Lower leg skin (tissue), 3 donors: ENCODE results near the gene LRIT3.

Source experiments
- CTCF ChIP-seq, 3 donors: fragments of 450-650 bp; IDR thresholded peaks; one replicate each; pipeline ENCODE4 v1.5.1; 2016; ENCODE audit warnings: antibody characterized with exemption in 3 of 3, mild to moderate bottlenecking in 3 of 3, moderate library complexity in 2 of 3
- POLR2A ChIP-seq, 2 donors: fragments of 450-650 bp; IDR thresholded peaks; one replicate each; pipeline ENCODE4 v1.6.1; 2016 to 2017; ENCODE audit warnings: antibody characterized with exemption in 2 of 2, mild to moderate bottlenecking in 1 of 2, moderate library complexity in 1 of 2

DNA sequence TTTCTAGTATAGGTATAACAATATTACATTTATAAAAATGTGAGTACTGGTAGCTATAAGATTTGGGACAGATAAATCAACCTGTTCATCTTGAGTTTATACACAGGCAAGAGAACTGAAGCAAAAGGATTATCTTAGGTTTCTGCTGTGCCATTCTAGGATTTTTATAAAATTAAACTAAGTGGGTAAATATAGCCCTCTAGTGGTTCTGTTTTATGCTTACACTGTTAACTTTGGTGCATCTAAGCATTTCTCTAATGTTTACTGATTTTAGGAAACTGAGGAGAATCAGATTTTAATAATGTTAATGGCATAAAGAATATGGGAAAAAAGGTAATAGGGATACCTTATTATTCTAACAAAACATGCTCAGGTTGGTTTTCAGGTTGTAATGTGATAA lies 21.2 kb upstream of the LRIT3 start:
- TF ChIP-seq CTCF (IDR thresholded peaks at IDR 0.05): no peak
- no peak for TF ChIP-seq POLR2A (IDR thresholded peaks at IDR 0.05)
